Memory B cell (primary cell): Measurements from ENCODE around the gene HPS1.

ENCODE experiments used
- ATAC-seq: fragments of 150-1000 bp; cut with Tn5 transposase; 2 replicates; pipeline ENCODE4 v1.10.0; 2021; ENCODE audit warnings: low read depth, mild to moderate bottlenecking, moderate library complexity
- DNase-seq, 2 donors: peaks; one replicate each; pipeline ENCODE4 v3.0.0; 2022; ENCODE audit warnings: low spot score in 2 of 2
- H3K27ac Mint-ChIP-seq: one replicate; pipeline ENCODE4 v1.8.0; 2022; ENCODE audit warnings: mild to moderate bottlenecking, moderate library complexity, mixed read lengths
- H3K27me3 Mint-ChIP-seq: one replicate; pipeline ENCODE4 v1.8.0; 2022; ENCODE audit warnings: mixed read lengths
- H3K36me3 Mint-ChIP-seq: one replicate; pipeline ENCODE4 v1.8.0; 2022; ENCODE audit warnings: mild to moderate bottlenecking, mixed read lengths
- H3K4me1 Mint-ChIP-seq: one replicate; pipeline ENCODE4 v1.8.0; 2022; ENCODE audit warnings: mixed read lengths
- H3K4me3 Mint-ChIP-seq: one replicate; pipeline ENCODE4 v1.8.0; 2022; ENCODE audit warnings: mild to moderate bottlenecking, moderate library complexity, mixed read lengths
- H3K9me3 Mint-ChIP-seq: one replicate; pipeline ENCODE4 v1.8.0; 2022; ENCODE audit warnings: mixed read lengths

Gene HPS1

GRCh38 chr10:98370831-98371820 is 75.6 kb downstream of the HPS1 start:
- Mint-ChIP-seq H3K9me3 (no peaks in the 10 kb centered on the region), H3K4me3 (no peak overlapping the region), H3K27me3 (peaks cover 20% of the 10 kb centered on the region), H3K27ac (no peak overlapping the region), H3K36me3 (no peaks in the 10 kb centered on the region), H3K4me1 (no peaks in the 10 kb centered on the region)
- no peak for DNase-seq
- no peak for ATAC-seq

DNA sequence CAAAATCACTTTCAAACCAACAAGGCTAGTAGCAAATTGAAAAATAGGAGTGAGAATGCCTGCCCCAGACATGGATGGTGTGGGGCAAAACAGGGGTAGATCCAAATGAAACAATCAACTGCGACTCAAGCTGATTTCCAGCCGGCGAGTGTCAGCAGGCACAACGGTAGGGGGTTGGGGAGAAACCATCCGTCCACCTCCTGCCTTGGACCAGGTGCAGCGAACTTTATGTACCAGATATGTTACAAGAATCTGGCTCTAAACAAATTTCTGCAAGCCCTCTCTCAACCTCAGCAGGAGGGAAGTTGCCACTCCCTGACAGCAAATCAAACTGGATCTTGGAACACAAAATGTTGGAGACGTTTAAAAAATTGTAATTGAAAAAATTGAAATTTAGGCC is 76.9 kb downstream of the HPS1 start:
- no peak overlapping the region for H3K27ac Mint-ChIP-seq
- no peaks in the 10 kb centered on the region for H3K36me3 Mint-ChIP-seq
- DNase-seq: no peak
- no peak overlapping the region for H3K4me3 Mint-ChIP-seq
- no peak for ATAC-seq
- H3K27me3 Mint-ChIP-seq: peaks cover 16% of the 10 kb centered on the region
- H3K4me1 Mint-ChIP-seq: no peaks in the 10 kb centered on the region
- H3K9me3 Mint-ChIP-seq: no peaks in the 10 kb centered on the region

DNA sequence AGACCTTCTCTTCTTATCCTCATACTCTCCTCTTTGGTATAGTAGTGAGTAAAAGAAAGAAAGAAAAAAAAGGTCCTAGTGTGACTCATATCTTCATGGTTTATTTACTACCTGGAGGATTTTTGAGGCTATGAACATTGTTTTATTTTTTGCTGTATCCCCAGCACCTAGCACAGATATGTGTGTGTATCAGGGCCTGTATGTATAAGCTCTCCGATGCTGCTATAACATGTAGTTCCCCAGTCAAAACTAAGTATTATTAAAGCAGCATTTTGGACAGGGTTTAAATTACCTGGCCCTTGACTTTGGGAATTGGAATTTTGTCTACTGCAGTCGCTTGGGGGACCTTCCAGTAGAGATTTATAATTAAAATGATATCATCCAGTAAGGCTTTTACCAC is 78.1 kb downstream of the HPS1 start:
- Mint-ChIP-seq H3K4me3 (no peak overlapping the region), H3K27ac (no peak overlapping the region), H3K4me1 (no peaks in the 10 kb centered on the region), H3K36me3 (no peaks in the 10 kb centered on the region), H3K27me3 (peaks cover 12% of the 10 kb centered on the region), H3K9me3 (no peaks in the 10 kb centered on the region)
- ATAC-seq: no peak
- DNase-seq: no peak

DNA sequence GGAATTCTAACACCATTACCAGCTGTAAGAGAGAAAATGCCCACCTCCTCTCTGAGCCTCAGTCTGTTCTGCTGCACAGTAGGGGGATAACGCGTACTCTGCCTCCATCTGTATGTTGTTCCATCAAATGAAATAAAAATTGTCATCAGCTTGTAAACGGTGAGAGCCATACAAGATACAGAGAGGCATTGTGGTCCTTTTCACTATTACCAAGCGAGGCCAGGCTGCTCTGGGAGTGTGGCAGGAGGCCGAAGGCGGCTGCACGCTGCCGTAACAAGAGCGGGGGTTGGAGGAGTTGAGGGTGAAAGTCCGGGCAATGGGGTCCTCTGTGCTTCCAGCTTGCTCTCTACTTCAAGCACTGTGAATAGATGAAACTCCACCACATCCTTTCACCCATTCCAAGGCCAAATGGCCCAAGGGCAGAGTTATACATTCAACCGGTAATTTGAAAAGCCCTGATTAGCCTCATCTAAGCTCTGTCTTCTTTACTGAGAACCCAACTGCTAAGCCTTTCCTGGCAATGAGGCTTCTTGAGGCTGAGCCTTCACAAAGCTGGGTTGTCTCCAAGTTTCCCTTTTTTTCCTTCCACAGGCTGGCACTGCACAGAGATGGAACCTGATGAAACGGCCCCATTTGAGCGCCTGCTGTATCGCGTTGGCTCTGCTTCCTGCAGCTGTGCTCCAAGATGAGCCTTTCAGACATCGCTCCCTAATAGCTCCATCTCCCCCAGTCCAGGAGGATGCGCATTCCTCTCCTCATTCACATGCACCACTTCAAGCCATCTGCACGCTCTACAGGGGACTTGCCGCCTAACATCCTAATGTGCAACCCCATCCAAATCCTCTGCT is 78.9 kb downstream of the HPS1 start:
- Mint-ChIP-seq H3K36me3 (no peaks in the 10 kb centered on the region), H3K4me3 (no peak overlapping the region), H3K27ac (no peak overlapping the region), H3K4me1 (no peaks in the 10 kb centered on the region), H3K9me3 (no peaks in the 10 kb centered on the region), H3K27me3 (peaks cover 12% of the 10 kb centered on the region)
- no peak for ATAC-seq
- DNase-seq: no peak
